Measurements from ENCODE around the gene PRSS56. TPM values are rescaled to one million over a fixed set of nuclear protein-coding genes. Genes with fewer than 3 reads are reported as not detected.

The PRSS56 gene
- total RNA-seq, 1 donor from 2014 or later = not detected

DNA sequence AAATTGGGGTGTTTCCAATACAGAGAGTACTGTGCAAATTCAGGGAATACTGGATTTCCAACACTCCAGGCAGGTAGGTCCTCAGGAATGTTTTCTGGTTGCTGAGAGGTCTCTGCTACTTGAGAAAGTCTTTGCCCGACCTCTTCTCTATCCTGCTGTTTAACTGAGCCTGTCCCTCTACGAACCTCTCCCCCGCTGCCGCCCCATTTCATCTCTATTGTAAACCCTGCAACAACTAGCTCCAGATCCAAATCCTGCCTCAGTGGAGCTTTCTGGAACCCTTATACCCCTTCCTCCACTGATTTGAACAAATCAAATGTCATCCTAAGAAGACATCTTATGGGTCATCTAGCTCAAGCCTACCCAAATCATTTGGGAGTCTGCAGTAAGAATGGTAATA lies 31.6 kb downstream of the PRSS56 start:
- peaks cover 17% of the 10 kb centered on the region for H3K9me3 Mint-ChIP-seq
- peaks cover 35% of the 10 kb centered on the region for H3K36me3 Mint-ChIP-seq
- no peak overlapping the region for H3K27ac ChIP-seq
- H3K27ac Mint-ChIP-seq = no peak overlapping the region
- H3K79me2 ChIP-seq (ENCODE audit: low read depth) = peaks cover 78% of the 10 kb centered on the region
- peak overlapping the region; percentile 84 for H3K4me2 ChIP-seq
- no peaks in the 10 kb centered on the region for H3K9me3 ChIP-seq (ENCODE audit: low read depth)
- DNase-seq (ENCODE audit: low spot score) = no peak
- peak overlapping the region; percentile 58 for H3K4me3 ChIP-seq
- H3K4me1 Mint-ChIP-seq = peaks cover 15% of the 10 kb centered on the region
- peaks cover 2% of the 10 kb centered on the region for H3K27me3 Mint-ChIP-seq (ENCODE audit: insufficient read depth, low read depth)
- peaks cover 44% of the 10 kb centered on the region for H4K20me1 ChIP-seq (ENCODE audit: low read depth)
- no peaks in the 10 kb centered on the region for H3K36me3 ChIP-seq
- peaks cover 4% of the 10 kb centered on the region for H3K4me1 ChIP-seq
- no peaks in the 10 kb centered on the region for H3K27me3 ChIP-seq
- no peak for TF ChIP-seq EZH2phosphoT487 (IDR thresholded peaks at IDR 0.05)
- TF ChIP-seq, protein P1, sequence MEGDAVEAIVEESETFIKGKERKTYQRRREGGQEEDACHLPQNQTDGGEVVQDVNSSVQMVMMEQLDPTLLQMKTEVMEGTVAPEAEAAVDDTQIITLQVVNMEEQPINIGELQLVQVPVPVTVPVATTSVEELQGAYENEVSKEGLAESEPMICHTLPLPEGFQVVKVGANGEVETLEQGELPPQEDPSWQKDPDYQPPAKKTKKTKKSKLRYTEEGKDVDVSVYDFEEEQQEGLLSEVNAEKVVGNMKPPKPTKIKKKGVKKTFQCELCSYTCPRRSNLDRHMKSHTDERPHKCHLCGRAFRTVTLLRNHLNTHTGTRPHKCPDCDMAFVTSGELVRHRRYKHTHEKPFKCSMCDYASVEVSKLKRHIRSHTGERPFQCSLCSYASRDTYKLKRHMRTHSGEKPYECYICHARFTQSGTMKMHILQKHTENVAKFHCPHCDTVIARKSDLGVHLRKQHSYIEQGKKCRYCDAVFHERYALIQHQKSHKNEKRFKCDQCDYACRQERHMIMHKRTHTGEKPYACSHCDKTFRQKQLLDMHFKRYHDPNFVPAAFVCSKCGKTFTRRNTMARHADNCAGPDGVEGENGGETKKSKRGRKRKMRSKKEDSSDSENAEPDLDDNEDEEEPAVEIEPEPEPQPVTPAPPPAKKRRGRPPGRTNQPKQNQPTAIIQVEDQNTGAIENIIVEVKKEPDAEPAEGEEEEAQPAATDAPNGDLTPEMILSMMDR (IDR thresholded peaks at IDR 0.05) = no peak
- TF ChIP-seq EZH2 (IDR thresholded peaks at IDR 0.05) = no peak
- H2AFZ ChIP-seq (replicated peaks) = no peak overlapping the region
- no peak overlapping the region for H3K9ac ChIP-seq
- peaks cover 11% of the 10 kb centered on the region for H3F3A ChIP-seq (ENCODE audit: low read depth)
- H3K4me3 Mint-ChIP-seq = peak overlapping the region; percentile 99

DNA sequence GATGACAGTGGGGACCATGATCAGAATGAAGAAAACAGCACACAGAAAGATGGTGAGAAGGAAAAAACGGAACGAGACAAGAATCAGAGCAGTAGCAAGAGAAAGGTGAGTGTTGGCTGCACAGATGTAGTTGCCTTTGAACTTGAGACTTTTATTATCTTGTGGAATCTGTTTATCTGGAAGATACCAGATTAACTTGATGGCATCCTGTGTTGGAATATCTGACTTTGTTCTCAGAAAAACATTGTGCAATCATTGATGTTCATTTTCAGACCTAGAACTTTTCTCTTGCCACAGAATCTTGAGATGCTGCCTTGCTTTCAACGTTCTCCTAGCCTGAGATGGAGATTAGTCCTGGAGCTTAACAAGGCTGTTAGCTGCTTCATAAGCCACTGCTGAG lies 36.2 kb downstream of the PRSS56 start:
- Mint-ChIP-seq H3K36me3 (peaks cover 14% of the 10 kb centered on the region), H3K9me3 (no peaks in the 10 kb centered on the region), H3K27me3 (ENCODE audit: insufficient read depth, low read depth) (peaks cover 2% of the 10 kb centered on the region), H3K4me3 (no peak overlapping the region), H3K27ac (no peak overlapping the region), H3K4me1 (peaks cover 7% of the 10 kb centered on the region)
- DNase-seq (ENCODE audit: low spot score) = no peak
- Histone ChIP-seq H3F3A (ENCODE audit: low read depth) (no peaks in the 10 kb centered on the region), H3K27ac (no peak overlapping the region), H3K9me3 (ENCODE audit: low read depth) (no peaks in the 10 kb centered on the region), H4K20me1 (ENCODE audit: low read depth) (peaks cover 44% of the 10 kb centered on the region), H2AFZ (replicated peaks) (no peak overlapping the region), H3K4me1 (no peaks in the 10 kb centered on the region), H3K79me2 (ENCODE audit: low read depth) (peaks cover 44% of the 10 kb centered on the region), H3K27me3 (no peaks in the 10 kb centered on the region), H3K4me3 (no peak overlapping the region), H3K36me3 (peaks cover 5% of the 10 kb centered on the region), H3K9ac (no peak overlapping the region), H3K4me2 (no peak overlapping the region)
- TF ChIP-seq, protein P1 (IDR thresholded peaks at IDR 0.05) = no peak
- no peak for TF ChIP-seq EZH2 (IDR thresholded peaks at IDR 0.05)

DNA sequence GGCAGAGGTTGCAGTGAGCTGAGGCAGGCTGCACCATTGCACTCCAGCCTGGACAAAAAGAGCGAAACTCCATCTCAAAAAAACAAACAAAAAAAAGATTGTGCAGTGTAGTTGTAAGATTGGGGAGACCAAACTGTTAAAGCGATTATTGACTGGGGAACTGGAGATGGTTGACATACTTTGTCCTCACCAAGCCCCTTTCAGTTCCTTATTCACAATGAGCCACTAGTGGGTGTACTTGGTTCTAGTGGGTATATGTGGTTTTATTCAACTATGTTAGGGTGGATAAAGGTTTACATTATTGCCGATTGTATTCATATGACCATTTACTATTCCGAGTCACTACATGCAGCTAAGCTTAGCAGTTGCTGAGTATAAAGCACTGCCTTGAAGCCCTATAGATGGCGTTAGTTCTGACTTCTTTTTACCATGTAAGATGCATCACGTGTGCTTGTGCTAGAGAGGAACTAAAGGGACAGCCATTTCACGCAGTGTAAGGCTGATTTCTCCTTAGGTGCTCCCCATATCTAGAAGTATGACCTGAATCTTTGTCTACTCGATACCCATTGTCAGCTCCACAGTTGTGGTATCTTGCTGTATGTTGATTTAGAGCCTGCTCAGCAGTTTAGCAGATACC lies 42.4 kb downstream of the PRSS56 start:
- Histone ChIP-seq H3K9ac (no peak overlapping the region), H4K20me1 (ENCODE audit: low read depth) (no peaks in the 10 kb centered on the region), H3F3A (ENCODE audit: low read depth) (no peaks in the 10 kb centered on the region), H3K9me3 (ENCODE audit: low read depth) (no peaks in the 10 kb centered on the region), H3K4me3 (no peak overlapping the region), H3K4me2 (no peak overlapping the region), H3K27ac (no peak overlapping the region), H3K79me2 (ENCODE audit: low read depth) (no peaks in the 10 kb centered on the region), H3K4me1 (no peaks in the 10 kb centered on the region), H3K27me3 (no peaks in the 10 kb centered on the region), H3K36me3 (peaks cover 15% of the 10 kb centered on the region), H2AFZ (replicated peaks) (no peak overlapping the region)
- Mint-ChIP-seq H3K4me3 (no peak overlapping the region), H3K27ac (no peak overlapping the region), H3K4me1 (no peaks in the 10 kb centered on the region), H3K27me3 (ENCODE audit: insufficient read depth, low read depth) (no peaks in the 10 kb centered on the region), H3K9me3 (no peaks in the 10 kb centered on the region), H3K36me3 (peaks cover 26% of the 10 kb centered on the region)
- no peak for DNase-seq (ENCODE audit: low spot score)
- TF ChIP-seq EZH2 (IDR thresholded peaks at IDR 0.05) (no peak), EZH2phosphoT487 (IDR thresholded peaks at IDR 0.05) (no peak)
- TF ChIP-seq, protein P1 (IDR thresholded peaks at IDR 0.05) = no peak
